GM12891 (cell line): ENCODE results near the gene FGF11.

Experiments used
- DNase-seq: peaks from one replicate; pipeline ENCODE4 v3.0.0; 2011; ENCODE audit warnings: low spot score; ENCODE audit not compliant: insufficient read length
- FAIRE-seq: peaks from 2 replicates; lab custom pipeline; 2011; peaks lifted over from hg19 to GRCh38; lab: Jason Lieb, UNC
- PAX5 ChIP-seq: IDR thresholded peaks from 2 replicates; pipeline ENCODE4 v1.6.1; 2011; ENCODE audit warnings: low read length, moderate library complexity, mild to moderate bottlenecking; ENCODE audit not compliant: insufficient read depth, severe bottlenecking
- POLR2A ChIP-seq: IDR thresholded peaks from 2 replicates; pipeline ENCODE4 v1.6.1; 2011; ENCODE audit warnings: low read depth, low read length, control low read depth
- POLR2AphosphoS5 ChIP-seq: IDR thresholded peaks from 2 replicates; pipeline ENCODE4 v1.6.1; 2011; ENCODE audit warnings: low read depth, low read length, control low read depth
- POU2F2 ChIP-seq: IDR thresholded peaks from 2 replicates; pipeline ENCODE4 v1.6.1; 2011; ENCODE audit warnings: low read depth, mild to moderate bottlenecking, control low read depth, low read length, moderate library complexity
- SPI1 ChIP-seq: IDR thresholded peaks from 2 replicates; pipeline ENCODE4 v1.6.1; 2011; ENCODE audit warnings: low read depth, low read length, control low read depth
- TAF1 ChIP-seq: IDR thresholded peaks from 2 replicates; pipeline ENCODE4 v1.6.1; 2011; ENCODE audit warnings: low read depth, low read length, control low read depth

FGF11 gene

DNA sequence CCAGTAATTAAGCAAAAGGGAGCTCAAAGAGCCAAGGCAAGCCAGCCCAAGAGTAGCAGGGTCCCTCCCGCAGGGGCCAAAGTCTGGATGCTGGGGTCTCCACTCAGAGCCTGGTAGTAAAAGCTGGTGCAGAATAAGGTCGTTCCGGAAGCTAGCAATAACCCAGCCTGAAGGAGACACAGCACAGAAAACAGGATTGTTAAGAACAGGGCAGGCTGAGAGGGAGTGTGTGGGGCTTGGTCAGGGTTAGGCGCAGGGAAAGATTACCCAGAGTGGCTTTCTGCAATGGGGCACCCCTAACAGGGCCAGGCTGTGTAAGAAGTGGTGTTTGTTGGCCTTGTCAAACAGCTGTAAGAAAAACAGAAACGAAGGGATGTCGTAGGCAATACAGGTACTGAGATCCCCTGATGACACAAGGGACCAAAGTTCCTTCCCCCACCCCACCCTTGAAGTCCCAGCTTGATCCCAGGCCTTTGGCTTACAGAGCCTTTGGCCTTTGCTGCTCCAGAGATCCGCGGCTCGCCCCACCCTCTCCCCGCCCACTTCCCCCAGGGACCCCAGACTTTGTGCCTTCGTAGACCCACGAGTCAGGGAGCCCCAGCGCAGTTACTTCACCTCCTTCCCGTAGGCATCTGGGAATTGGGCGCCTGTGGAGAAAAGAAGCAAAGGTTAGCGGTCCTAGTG is 36.1 kb upstream of the FGF11 start:
- FAIRE-seq (peak; percentile 40), DNase-seq (no peak)
- TF ChIP-seq POU2F2 (no peak), SPI1 (no peak), POLR2AphosphoS5 (no peak), PAX5 (no peak), POLR2A (no peak)

DNA sequence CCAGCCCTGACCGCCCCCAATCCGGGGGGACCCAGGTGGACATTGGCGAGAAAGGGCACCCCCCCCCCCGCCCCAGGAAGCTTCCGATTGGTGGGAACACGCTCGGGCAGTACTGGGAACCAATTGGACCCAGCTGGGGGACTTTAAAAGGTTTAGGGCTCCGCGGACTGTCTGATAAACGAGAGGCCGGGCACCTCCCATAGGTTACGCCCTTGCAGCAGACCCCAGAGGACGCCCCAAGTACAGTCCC is 35.7 kb upstream of the FGF11 start:
- FAIRE-seq (no peak), DNase-seq (no peak)
- TF ChIP-seq POLR2AphosphoS5 (no peak), PAX5 (no peak), SPI1 (no peak), POLR2A (no peak), POU2F2 (no peak), TAF1 (no peak)

DNA sequence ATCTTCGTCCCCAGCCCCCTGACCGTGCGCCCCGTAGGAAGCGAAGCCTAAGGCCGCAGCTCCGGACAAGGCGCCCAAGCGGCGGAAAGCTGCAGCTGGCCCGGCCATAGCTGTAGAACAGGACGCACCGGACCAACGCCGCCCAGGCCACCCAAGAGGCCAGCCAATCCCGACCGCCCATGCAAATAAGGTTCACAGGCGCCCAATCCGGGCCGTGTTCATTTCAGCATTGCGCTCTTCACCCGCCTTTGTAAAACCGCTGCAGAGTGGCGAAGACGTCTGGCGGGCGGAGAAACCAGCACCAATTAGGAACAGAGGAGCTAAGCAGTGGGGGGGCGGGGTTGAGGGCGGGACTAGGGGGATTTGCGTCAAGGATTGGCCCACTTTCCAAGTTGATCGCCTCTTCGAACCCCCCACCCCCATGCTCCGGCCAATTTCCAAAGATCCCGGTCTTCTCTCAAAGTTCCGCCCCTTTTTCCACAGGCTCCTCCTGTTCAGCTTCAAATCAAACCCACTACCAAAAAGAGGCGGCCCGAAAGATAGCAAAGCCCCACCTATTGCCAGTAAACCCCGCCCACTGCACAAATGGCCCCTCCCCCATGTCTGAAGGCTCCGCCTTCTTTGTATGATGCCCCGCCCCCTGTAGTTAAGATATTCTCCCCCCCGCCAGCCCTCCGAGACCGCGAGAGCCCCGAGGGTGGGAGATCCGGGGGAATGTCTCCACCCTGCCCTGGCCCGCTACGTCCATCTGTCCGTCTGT is 35.2 kb upstream of the FGF11 start, which contains the start of gene TMEM256:
TMEM256 (minus strand) TSS at position 121 of the 760 bp plus-strand sequence; CDS start at position 108, 13 bp downstream.
- TF ChIP-seq SPI1 (no peak), POLR2A (peak; percentile 77), TAF1 (peak; percentile 73; the same call in 1 of the 2 replicates), PAX5 (no peak), POLR2AphosphoS5 (peak; percentile 85), POU2F2 (peak; percentile 99)
- peak; percentile 94 for DNase-seq
- peak; percentile 99 for FAIRE-seq

DNA sequence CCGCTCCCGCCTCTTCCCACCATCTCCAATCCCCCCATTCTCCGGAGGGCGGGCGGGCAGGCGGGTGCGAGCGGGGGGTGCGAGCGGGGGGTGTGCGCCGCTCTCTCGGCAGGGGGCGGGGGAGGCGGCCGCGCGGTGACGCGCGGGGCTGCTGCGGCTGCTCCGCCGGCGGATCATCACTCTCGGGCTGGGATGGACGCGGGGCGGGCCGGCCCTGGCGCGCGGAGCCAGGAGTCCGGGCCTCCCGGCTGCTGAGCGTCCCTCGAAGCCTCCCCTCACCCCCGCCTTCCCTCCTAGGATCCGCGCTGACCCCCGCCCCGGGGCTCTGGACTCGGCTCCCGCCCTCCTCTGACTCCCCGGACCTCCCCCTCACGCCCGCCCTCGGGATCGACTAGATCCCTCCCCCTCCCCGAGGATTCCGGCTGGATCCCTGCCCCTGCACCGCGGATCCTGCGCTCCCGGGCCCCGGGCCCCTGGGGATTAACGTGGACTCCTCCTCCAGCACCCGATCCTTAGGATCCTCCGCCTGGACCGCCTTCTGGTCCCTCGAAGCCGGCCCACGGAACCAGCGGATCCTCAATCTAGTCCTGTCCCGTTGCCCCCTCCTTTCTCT is 34.5 kb upstream of the FGF11 start:
- no peak for TF ChIP-seq POLR2AphosphoS5
- no peak for TF ChIP-seq POU2F2
- no peak for TF ChIP-seq POLR2A
- DNase-seq (no peak), FAIRE-seq (no peak)

DNA sequence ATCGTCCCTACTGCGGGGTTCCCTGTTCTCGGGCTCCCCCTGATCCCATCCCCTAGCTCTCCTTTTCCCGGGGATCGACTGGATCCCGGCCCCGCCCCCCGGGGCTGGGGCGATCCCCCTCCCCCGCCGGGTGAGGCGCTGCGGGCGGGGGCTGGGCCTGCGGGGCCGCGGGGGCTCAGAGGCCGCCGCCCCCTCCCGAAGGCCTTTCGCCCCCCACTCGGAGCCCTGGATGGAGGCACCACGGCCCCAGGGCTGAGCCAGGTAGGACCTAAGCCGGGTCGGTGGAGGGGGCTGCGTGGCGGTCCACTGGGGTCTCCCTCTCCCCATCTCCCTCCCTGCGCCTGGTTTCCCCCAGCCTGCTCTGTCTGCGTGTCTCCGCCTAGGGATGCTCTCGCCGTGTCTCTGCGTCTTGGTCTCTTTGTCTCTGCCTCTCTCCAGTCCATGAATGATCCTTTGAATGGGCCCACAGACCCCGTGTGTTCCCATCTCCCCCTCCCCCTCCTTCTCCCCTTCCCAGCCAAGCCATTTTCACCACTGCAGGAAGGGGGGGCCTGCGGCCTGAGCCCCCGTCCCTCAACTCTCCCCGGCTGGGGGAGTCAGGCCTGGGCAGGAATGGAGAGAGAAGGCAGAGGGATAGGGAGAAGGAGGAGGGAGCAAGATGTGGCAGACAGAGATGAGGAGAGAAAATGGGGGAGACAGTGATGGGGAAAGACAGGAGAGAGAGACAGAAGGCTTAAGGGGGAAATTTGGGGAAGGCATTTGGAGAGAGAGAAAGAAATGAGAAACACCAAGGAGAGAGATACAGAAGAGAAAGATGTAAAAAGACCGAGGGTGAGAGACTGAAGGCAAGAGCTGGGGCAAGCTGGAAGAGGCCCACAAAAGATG is 33.7 kb upstream of the FGF11 start:
- FAIRE-seq (no peak), DNase-seq (no peak)
- TF ChIP-seq POLR2AphosphoS5 (no peak), TAF1 (no peak), PAX5 (no peak), SPI1 (no peak)

DNA sequence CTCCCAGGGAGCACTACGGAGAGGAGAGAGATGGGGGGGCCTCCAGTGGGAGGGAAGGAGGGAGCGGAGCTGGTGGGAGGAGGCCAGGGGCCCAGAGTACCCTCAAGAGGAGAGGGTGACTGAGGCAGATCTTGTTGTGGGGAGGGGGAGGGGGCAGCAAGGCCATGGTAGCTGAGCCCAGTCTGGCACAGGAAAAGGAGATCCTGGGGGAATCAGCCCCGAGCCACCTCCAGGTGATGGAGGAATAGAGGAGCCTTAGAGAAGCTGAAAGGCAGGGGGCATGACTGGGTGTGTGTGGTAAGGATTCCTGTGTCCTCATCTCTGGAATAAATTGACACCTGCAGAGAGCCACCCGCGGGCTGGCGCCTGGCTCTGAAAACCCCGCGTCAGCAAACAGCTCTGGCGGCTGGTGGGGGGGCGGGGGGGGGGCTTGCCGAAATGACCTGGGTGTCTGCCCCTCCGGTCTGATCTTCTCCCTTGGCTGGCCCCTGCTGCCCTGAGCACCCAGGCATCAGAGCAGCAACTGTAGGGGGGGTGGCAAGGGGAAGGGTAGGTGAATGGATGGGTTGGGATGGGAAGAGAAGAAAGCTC is 33.0 kb upstream of the FGF11 start:
- FAIRE-seq (no peak), DNase-seq (no peak)
- TF ChIP-seq TAF1 = no peak
- TF ChIP-seq POU2F2 = no peak
- TF ChIP-seq PAX5 = no peak
- TF ChIP-seq SPI1 = no peak
- TF ChIP-seq POLR2AphosphoS5 = no peak
- no peak for TF ChIP-seq POLR2A

DNA sequence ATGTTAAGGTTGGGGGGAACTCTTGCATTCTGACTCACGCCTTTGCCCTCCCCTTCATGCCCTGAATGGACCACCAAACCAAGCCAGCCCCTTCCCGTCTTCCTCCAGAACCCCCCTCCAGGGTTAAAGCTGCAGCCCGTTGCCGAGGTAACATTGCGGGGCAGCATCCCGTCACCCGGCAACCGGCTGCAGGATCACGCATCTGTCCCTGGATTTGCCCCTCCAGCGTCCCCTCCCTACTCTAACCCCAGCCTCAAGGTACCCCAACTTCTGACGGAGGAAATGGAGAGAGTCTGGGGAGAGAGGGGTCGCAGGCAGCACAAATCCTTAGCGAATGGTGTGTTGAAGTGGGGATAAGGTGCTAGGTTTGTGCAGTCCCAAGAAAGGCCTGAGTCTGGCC is 32.2 kb upstream of the FGF11 start:
- TF ChIP-seq POLR2A (no peak), POU2F2 (no peak), TAF1 (no peak), SPI1 (no peak), PAX5 (no peak), POLR2AphosphoS5 (no peak)
- DNase-seq (no peak), FAIRE-seq (no peak)

DNA sequence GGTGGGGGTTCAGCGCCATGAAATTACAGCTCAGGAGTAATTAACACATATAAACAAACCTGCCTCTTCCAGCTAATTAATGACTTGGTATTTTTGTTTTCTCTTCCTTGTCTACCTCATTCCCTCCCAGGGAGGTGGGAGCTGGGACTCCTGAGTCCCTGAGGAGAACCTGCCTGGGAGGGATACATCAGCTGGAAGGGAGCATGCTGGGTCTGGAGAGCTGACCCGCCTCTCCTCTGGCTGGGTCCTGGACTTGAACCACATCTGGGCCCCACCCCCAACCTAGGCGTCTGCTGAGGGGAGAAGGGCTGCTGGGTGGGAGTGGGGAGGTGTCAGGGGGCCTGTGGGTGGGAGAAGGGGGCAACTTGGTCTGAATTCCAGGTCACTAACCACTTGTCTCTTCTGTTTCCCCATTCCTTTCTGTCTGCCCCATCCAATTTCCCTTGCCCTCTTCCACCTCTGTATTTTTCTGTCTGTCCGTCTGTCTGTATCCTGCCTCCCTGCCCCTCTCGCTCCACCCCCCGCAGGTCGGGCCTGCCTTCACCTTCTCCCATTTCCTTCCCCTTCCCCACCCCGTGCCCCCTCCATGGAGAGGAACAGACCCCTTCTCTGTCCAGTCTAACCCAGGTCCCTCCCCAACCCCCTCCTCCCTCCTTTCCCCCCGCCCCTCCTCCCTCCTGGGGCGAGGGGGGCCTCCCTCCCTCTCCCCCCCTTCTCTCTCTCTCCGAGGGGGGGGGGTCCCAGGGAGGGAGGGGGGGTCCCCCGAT is 31.6 kb upstream of the FGF11 start, which contains the start of gene NLGN2:
NLGN2 (plus strand) TSS at position 361 of the 767 bp plus-strand sequence. CDS start 411 bp downstream, outside the sequence.
- DNase-seq (no peak), FAIRE-seq (no peak)
- TF ChIP-seq PAX5 (no peak), TAF1 (no peak), POU2F2 (no peak)
